GM12875 (cell line): ENCODE data around the gene TNP2.

Source experiments
- H3K4me3 ChIP-seq: one replicate; pipeline ENCODE4 v1.5.1; 2011; ENCODE audit warnings: low read depth, low read length, control low read depth
- CTCF ChIP-seq: IDR thresholded peaks from 2 replicates; pipeline ENCODE4 v1.5.1; 2011; ENCODE audit warnings: low read depth, mild to moderate bottlenecking, control low read depth, inconsistent platforms, low read length, moderate library complexity, borderline replicate concordance; ENCODE audit not compliant: insufficient read depth

TNP2 gene

GRCh38 chr16:11312718-11313492, 43.8 kb upstream of the TNP2 start:
- TF ChIP-seq CTCF, result no peak
- no peak overlapping the region for H3K4me3 ChIP-seq

- no peak for TF ChIP-seq CTCF
- no peak overlapping the region for H3K4me3 ChIP-seq
Observed at GRCh38 chr16:11310997-11311561, 42.0 kb upstream of the TNP2 start.

GRCh38 chr16:11310634-11310977, 41.5 kb upstream of the TNP2 start:
- no peak overlapping the region for H3K4me3 ChIP-seq
- no peak for TF ChIP-seq CTCF

- TF ChIP-seq CTCF, result no peak
- no peak overlapping the region for H3K4me3 ChIP-seq
Observed at GRCh38 chr16:11309895-11310633, 40.9 kb upstream of the TNP2 start.

GRCh38 chr16:11308493-11309283, 39.6 kb upstream of the TNP2 start:
- no peak for TF ChIP-seq CTCF
- H3K4me3 ChIP-seq, result no peak overlapping the region

- TF ChIP-seq CTCF, result no peak
- H3K4me3 ChIP-seq, result no peak overlapping the region
Observed at GRCh38 chr16:11307639-11308492, 38.7 kb upstream of the TNP2 start.
